ENCODE results near the gene LAIR1.
"Not testable (repeated sequence)": the region's sequence is repeated elsewhere in the genome, so short reads cannot be mapped to it uniquely, and the experiment has no call there.

The LAIR1 gene

DNA sequence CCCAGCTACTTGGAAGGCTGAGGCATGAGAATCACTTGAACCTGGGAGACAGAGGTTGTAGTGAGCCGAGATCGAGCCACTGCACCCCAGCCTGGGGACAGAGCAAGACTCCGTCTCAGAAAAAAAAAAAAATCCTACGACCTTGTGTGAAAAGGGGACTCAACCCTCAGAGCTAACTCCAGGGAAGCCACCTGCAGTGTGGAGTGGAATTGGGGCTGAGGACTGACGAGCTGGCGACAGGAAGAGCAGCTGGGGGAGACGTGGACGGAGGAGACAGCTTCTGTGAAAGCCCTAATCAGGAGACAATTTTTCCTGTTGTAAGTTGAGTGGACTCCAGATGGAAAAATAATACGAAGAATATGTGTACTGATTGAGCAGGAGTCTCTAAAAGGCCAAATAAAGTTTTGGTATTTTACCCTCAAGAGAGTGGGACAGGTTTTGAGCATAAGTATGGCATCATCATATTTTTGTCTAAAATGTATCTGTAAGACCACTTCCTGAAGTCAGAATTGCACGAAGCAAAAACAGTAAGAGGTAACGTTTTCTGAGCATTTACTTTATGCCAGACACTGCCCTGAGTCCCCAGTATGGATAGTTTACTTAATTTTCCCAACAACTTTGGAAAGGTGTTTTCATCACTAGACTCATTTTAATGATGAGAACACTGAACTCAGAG lies 12.0 kb upstream of the LAIR1 start:
- no peak for DNase-seq (ENCODE audit: low read depth in 2 of 2)

DNA sequence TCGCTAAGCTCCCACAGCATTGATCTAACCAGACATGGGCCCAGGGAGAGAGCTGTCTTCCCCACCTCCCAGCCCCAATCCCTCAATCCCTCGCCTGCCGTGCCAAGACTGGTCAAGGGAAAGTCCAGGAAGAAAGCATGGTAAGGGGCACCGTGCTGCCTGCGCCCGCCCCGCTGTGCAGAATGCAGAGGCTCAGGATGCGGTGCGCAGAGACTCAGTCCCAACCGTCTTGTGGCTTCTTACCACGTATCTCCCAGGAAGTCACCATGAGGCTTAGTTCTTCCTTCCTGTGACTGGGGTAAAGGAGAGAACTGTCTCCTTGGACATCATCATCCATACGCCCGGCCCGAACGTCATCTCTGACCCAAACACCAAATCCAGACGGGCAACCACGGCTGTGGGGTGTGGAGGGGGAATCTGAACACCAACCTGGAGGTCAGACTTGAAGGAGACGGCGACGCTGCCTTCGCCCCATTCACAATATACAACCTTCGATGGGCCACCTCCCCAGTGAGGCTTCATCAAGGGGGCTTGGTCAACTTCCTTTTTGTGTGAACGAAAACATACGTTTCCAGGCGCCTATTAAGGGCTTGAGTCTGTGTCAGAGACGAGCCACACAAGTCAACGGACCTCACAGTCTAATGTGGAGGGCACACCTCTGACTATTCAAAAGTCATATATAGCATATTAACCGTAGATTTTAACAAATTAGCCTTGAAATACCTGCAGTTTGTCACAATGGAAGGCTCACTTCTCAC lies 10.6 kb upstream of the LAIR1 start:
- not testable (repeated sequence) for DNase-seq (ENCODE audit: low read depth in 2 of 2)

DNA sequence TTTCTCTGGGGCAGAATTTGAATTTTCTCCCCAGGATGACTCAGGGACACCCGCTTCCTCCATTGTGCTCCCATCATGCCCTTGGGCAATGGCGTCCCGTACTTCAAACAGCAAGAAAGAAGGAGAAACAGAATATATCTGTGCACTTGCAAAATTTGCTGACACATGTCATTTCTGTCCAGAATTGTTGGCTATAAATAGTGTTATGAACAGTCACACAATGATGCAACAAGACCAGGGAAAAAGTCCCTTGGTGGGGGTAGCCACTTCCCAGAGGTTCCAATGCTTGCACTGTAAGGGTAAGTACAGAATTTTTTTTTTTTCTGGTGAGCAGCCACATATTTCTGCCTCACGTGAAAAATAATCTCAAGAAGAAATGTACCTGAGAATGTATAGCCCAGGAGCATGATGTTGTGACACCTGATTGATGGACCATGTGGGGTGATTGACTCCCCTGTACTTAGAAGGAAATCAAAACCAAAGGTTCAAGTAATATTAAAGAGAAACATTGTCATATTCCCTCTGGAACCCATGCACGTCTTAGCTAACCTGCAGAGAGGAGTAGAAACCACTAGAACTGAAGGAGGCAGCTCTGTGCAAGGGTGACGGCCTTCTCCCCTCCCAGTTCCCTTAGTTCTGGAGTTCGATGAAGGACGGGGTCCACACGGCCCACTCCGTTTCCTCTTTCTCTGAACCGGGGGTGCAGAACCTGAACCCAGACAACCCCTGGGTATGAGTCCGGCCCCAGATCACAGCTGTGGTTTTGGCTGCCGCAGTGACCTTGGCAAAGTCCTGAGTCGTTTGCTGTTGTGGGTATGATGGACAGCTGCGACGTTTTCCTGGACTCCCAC lies 9.3 kb upstream of the LAIR1 start:
- DNase-seq (ENCODE audit: low read depth in 2 of 2): no peak

DNA sequence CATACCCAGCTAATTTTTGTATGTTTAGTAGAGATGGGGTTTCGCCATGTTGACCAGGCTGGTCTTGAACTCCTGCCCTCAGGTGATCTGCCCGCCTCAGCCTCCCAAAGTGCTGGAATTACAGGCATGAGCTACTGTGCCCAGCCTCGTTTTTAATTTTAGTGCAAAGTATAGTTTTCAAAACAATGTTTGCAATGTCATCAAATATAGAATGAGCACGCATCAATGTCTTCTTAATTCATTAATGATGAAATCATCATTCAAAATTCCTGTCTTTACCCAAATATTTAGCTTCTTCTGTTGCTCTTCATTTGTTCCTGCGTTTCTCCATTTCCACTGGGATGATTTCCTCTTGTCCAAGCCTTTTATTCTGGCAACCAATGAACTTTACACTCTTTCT lies 6.7 kb upstream of the LAIR1 start:
- DNase-seq (ENCODE audit: low read depth in 2 of 2): not testable (repeated sequence)

DNA sequence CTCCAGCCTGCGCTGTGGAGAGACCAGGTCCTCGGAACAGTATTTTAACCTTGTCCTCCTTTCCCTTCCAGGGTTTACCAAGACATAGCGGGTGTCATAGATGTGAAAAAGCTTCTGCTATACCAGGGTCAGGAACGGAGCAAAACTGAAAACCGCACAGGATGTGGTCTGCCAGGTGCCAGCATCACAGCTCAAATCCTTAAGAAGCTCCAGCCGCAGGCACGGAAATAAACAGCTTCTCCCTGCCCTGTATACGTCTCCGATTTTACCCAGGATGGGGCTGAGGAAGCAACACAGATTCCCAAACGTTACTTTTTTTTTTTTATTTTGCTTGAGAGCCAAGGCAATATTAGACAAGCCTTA lies 5.7 kb upstream of the LAIR1 start:
- DNase-seq (ENCODE audit: low read depth in 2 of 2): not testable (repeated sequence)

DNA sequence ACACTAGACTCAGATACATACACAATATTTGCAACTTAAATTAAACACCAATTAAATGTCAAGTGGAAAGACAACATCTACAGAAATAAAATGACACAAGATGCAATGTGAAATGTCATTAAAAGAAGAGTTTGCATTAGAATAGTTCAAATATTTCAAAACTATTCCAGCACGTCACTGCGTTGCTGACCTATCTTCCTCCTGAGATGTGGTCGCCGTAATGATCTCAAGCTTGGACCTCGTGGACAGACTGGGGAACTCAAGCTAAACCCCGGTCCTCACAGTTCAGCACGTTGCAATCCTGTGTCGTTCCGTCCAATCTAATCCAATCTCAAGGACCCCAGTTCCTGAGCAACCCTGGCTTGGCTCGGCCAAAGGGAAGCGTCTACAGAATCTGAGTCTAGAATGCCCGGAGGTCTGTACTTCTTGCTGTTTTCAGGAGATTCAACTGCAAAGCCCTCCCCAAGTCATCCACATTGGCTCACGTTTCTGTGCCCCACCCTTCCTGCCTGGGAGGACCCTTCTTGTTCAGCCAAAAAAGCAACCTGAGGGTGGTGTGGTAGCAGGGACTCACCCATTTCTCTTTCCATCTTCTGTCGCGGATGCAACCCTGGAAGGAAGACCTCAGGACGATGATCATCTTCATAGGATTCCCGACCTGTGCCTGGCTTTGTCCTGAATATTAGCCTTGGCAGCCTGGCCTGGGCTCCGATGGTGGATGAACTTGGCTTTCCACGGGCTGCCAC lies 5.1 kb upstream of the LAIR1 start:
- not testable (repeated sequence) for DNase-seq (ENCODE audit: low read depth in 2 of 2)

DNA sequence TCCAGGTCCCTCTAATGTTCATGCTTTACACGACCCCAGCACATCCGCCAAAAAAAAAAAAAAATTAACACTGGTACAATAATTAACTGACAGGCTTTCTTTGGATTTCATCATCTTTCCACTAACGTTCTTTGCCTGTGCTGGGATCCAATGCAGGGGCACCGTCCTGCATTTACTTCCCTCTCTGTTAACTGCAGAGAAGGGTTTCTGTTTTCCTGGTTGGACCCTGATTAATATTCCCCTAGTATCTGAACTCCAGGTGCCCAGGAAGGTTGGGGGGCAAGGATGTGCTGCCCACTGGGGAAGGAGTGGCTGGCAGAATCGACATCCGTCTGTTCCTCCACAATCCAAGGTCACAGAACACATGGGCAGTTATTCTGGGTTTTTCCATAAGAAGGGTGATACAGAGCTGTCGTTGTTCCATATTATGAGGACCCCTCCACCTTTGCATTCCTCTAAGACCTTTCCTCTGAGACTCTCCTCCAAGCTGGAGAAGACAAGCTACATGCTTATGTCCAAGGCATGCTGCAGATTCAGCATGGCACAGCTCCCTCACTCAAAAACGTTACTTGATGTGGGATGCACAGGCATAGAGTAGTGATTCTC lies 4.5 kb upstream of the LAIR1 start:
- DNase-seq (ENCODE audit: low read depth in 2 of 2): no peak

DNA sequence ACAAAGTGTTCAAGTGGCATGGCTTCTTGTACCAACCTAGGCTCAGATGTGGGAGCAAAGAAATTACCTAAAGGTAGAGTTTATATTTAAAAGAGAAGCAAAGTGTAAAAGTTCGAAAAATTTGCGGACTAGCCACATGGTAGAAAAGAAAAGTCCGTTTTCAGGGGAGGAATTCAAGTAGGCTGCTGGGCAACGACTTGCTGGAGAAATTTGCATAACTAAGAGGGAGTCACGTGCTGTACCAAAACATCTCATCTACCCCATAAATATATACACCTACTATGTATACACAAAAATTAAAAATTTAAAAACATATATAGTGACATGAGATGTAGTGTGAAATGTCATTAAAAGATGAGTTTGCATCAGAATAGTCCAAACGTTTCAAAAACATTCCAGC lies 2.1 kb upstream of the LAIR1 start:
- DNase-seq (ENCODE audit: low read depth in 2 of 2): no peak

DNA sequence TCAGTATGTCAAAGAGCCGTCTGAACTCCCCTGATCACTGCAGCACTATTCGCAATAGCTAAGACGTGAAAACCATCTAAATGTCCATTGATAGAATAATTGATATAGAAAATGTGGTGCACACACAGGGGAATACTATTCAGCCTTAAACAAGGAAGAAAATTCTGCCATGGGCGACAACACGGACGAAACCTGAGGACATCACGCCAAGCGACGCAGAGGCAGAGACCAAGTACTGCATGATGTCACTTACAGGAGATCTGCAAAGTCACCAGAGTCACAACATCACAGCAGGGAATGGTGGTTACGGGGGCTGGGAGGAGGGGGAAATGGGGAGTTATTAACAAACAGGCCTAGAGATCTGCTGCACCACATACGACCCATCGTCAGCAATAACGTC lies 1.1 kb upstream of the LAIR1 start:
- DNase-seq (ENCODE audit: low read depth in 2 of 2): not testable (repeated sequence)

DNA sequence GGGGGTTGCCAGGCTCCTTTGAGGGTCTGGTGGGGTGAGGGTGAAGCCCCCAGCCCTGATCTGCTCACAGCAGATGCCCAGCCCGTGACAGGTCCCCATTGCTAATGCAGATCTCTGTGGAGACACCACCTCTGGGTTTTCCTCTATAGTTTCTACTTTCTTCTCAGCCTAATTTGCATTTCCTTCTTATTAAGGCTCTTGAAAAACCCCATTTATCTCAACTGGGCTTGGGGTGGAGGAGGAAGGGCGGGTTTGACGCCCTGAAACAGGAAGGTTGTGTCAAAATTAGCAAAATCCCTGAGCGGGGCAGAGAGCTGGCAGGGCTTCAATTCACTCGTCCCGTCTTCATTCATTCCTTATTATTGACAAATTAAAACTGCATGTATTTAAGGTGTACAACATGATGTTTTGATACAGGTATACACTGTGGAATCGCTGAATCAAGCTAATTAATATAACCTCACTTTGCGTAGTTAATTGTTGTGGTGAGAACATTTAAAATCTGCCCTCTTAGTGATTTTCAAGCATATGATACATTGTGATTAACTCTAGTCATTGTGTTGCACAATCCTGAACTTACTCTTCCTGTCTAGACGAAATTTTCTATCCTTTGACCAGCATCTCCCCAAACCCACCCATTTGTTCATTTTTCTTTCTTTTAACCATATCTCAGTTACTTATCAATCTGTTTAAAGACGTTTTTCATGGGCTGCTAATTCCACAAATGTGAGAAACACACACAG lies 2.9 kb downstream of the LAIR1 start:
- not testable (repeated sequence) for DNase-seq (ENCODE audit: low read depth in 2 of 2)

DNA sequence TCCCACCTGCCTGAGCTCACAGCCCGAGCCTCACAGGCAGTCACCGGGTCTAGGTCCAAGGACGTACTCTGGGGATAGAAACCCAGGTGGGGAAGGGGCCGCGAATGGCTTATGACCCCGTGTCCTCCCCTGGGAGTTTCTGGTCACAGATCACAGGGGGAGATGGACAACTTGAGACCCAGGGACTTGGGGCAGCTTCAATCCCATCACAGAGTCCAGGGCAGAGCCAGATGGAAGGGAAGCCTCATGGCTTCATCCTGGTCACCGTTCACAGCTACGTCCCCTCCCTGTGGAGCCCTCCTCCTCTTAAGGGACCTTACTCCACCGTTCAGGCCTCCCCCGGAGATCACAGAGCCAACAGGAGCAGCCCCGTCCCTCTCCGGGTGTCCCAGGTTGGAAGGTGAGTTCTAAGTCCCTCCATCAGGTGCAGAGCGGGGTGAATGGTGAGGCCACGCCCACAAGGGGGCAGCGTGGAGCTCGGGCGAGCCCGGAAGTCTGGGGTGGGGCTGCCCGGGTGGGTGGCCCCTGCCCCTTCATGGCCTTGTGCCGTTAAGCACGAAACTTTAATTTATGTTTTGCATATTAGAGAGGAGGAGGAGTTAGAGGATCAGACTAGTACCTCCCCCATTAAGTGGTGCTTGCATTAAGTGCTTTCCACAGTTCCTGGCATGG lies 5.4 kb downstream of the LAIR1 start:
- not testable (repeated sequence) for DNase-seq (ENCODE audit: low read depth in 2 of 2)

DNA sequence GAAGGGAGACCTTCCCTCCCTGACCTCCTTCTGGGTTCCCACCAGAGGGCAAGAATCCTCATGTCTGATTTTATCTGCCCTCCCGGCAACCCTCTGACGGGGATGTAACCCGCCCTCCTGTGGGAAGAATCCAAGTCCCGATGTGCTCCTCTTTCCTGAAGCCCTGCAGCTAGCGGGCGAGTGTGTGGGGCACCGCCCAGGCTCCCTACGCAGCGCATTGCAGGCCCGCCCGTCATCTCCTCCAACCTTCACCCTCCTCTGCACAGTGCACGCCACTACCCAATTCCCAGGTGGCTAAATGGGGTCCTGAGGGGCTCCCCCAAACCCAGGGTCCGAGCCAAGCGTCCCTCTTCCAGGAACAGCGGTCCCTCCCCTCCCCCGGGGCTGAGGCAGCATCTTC lies 7.3 kb downstream of the LAIR1 start:
- DNase-seq (ENCODE audit: low read depth in 2 of 2): no peak

DNA sequence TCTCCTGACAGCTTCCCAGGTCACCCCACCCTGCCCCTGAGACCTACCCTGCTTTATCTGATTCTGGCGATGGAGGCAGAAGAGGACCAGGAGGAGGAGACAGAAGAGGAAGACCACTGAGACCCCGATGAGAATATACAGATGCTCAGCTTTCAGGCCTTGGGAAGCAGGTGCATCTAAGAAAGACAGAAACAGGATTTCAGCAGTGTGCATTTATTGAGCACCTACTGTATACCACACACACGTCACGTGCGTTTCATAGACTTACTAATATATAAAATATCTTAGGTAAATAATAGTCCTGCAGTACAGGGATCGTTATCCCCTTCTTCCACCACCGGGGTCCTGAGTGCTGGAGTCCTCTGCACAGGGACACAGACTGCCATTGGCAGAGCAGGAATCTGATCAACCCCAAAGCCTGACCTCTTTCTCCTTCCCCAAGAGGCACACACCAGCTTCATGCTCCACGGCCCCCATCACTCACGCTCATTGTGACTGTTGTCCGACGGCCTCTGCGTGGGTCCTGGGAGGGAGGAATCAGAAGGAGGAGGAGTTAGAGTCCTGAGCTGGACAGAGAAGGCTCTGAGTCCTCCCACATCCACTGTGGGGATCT lies 8.2 kb downstream of the LAIR1 start:
- no peak for DNase-seq (ENCODE audit: low read depth in 2 of 2)

DNA sequence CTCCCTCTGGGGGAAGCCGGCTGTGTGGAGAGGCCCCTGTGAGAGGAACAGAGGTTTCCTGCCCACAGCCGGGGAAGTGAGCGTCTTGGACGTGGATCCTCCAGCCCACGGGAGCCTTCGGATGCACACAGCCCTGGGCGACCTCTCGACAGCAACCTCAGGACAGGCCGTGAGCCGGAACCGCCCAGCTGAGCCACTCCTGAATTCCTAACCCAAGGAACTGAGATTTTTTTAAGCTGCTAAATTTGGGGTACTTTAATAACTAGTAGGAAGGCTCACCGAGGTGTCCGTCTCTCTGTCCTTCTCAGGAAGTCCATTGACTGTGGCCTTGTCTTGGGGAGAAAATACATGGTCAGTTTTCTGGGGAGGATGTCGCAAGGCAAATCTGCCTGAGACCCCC lies 9.1 kb downstream of the LAIR1 start:
- DNase-seq (ENCODE audit: low read depth in 2 of 2): no peak

DNA sequence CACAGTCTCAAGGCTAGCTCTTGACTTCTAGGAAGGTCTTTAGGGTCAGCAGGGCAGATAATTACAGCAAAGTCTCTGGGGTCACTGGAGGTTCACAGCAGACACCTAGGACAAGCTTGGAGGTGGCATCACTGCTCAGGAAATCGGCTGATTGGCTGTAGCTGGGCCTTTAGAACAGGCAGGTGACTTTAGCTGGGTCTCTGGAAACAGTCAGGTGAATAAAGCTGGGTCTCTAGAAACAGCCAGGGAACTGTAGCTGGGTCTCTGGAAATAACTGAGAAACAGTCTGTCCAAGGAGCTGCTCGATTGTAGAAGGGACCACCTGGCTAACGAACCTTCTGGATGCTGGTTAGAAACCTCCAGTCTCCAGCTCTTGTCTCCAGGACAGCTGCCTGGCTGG lies 10.0 kb downstream of the LAIR1 start:
- no peak for DNase-seq (ENCODE audit: low read depth in 2 of 2)

DNA sequence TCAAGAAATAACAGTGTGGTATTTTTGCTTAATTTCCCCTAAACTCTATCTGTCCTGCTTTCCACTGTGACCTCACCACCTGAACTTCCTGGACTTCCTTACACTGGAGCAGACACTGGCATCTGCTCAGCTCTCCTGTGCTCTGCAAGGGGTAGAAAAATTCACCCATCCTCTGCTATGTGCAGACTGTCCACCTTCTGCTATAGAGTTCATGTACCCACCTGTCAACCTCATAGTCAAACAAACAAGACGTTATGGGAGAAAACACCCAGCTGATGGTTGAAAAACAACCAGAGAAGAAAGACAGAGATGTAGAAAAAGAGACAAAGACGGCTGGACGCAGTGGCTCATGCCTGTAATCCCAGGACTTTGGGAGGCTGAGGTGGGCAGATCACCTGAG lies 12.2 kb downstream of the LAIR1 start:
- no peak for DNase-seq (ENCODE audit: low read depth in 2 of 2)

DNA sequence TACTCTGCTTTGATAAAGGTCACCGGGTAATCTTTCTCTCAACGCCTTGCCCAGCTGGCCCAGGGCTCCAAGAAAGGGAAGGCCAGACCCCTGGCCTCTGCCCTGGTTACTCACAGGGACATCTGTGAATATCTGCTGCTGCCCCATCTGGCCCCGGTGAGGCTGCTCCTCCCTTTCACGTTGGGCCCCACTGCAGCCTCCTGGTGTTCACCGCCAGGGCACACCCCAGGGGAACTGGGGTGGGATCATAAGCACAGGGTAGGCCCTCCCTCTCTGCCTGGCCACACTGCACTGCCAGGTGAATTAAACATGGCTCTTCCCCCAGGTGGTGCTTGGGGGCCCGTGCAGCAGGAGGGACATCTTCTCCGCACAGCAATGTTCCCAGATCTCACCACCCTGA lies 12.7 kb downstream of the LAIR1 start:
- no peak for DNase-seq (ENCODE audit: low read depth in 2 of 2)

DNA sequence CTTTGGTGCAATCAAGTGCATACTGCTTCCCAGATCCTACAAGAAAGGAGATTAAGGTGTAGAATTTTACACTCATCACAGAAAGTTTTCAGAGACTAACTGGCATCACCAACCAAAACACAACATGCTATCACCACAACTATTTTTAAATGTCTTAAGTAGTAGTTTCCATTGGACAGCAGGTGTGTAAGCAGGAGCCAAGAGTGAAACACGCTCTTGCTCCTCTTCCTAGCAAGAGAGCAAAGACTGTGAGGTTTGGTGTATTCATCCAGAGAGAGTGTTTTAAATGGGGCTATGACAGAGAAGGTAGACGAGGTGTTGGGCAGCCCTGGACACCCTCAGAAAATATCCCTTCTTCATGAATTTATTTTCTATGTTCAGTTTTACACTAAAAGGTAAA lies 13.3 kb downstream of the LAIR1 start:
- no peak for DNase-seq (ENCODE audit: low read depth in 2 of 2)

DNA sequence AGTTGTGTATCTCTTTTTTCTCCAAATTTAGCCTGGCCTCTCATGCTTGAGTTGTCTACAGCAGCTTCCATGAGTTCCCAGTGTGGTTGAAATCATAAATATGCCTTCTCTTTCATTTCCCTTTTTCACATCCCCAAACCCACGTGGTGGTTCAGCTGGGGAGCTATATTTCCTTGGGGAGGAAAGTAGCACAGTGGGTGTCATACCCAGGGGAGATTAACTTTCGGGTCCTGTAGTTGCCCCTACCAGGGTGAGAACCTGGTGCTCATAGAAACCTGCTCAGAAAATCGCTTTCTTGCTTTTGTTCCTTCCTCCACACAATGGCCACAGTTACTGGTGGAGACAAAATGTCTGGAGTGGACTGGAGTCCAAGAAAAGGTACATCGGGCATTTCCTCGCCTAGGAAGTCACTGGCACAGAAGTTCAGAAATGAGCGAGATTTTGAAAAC lies 18.8 kb downstream of the LAIR1 start:
- no peak for DNase-seq (ENCODE audit: low read depth in 2 of 2)

DNA sequence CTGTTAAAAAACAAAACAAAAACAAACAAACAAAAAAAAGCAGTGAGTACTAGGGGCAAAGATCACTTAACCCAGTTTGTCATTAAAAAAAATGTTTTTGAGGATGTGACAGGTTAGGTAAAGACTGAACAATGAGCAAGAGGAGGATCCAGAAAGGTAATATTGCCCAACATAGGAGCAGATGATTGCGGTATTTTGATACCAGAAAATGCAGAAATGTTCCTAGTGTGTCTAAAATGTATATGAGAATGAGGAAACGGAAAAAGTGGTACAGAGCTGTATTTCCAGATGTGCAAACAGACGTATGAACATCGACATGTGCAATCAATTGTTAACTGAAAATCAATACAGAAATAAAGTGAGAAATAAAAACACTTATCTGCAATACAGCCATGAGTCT lies 20.9 kb downstream of the LAIR1 start:
- no peak for DNase-seq (ENCODE audit: low read depth in 2 of 2)
